WTC11 (cell line): ENCODE measurements around the gene TMEM179. TPM values are rescaled to one million over a fixed set of nuclear protein-coding genes. Genes with fewer than 3 reads are reported as not detected.

Experiments
- ATAC-seq: fragments of 200-7000 bp; cut with Tn5 transposase; 2 replicates; pipeline ENCODE4 v1.10.0; 2021; ENCODE audit warnings: mild to moderate bottlenecking, moderate library complexity
- CTCF ChIA-PET: fragments of 300-600 bp; sonication (Branson Sonifier 250); formaldehyde crosslinking; loops from one replicate; lab custom pipeline; 2021; ENCODE audit warnings: antibody characterized with exemption; lab: Charles Lee
- POLR2A ChIA-PET: fragments of 350-600 bp; sonication (Branson Sonifier 250); formaldehyde crosslinking; loops from one replicate; lab custom pipeline; 2021; ENCODE audit warnings: antibody characterized with exemption; lab: Charles Lee
- DNase-seq: peaks from one replicate; pipeline ENCODE4 v3.0.0; 2021; ENCODE audit warnings: low spot score
- H3K27ac Mint-ChIP-seq: 2 replicates; pipeline ENCODE4 v1.8.0; 2021; ENCODE audit warnings: mixed read lengths
- H3K27me3 Mint-ChIP-seq: 2 replicates; pipeline ENCODE4 v1.8.0; 2021; ENCODE audit warnings: low read depth, mild to moderate bottlenecking, moderate library complexity, mixed read lengths
- H3K36me3 Mint-ChIP-seq: 2 replicates; pipeline ENCODE4 v1.8.0; 2021; ENCODE audit warnings: mixed read lengths
- H3K4me1 Mint-ChIP-seq: 2 replicates; pipeline ENCODE4 v1.8.0; 2022; ENCODE audit warnings: mixed read lengths
- H3K4me3 Mint-ChIP-seq: 2 replicates; pipeline ENCODE4 v1.8.0; 2021; ENCODE audit warnings: mild to moderate bottlenecking, moderate library complexity, mixed read lengths
- H3K9me3 Mint-ChIP-seq: 2 replicates; pipeline ENCODE4 v1.8.0; 2021; ENCODE audit warnings: mixed read lengths
- ARID4B ChIP-seq: sonication (generic); formaldehyde crosslinking; IDR thresholded peaks from 2 replicates; pipeline ENCODE4 v1.8.0; 2023; ENCODE audit warnings: missing genetic modification reagents, mild to moderate bottlenecking, borderline replicate concordance
- ATF2 ChIP-seq: sonication (generic); formaldehyde crosslinking; IDR thresholded peaks from 2 replicates; pipeline ENCODE4 v1.8.1; 2022; ENCODE audit warnings: low read depth, missing genetic modification reagents, borderline replicate concordance
- CTCF ChIP-seq: fragments of 200-600 bp; IDR thresholded peaks from 2 replicates; pipeline ENCODE4 v1.8.0; 2022; ENCODE audit warnings: antibody characterized with exemption
- ESRRA ChIP-seq: sonication (generic); formaldehyde crosslinking; IDR thresholded peaks from 2 replicates; pipeline ENCODE4 v1.8.1; 2022; ENCODE audit warnings: mild to moderate bottlenecking, missing genetic modification reagents, borderline replicate concordance
- ETV6 ChIP-seq: sonication (generic); formaldehyde crosslinking; IDR thresholded peaks from 2 replicates; pipeline ENCODE4 v1.8.1; 2022; ENCODE audit warnings: mild to moderate bottlenecking, missing genetic modification reagents
- FOXK1 ChIP-seq: sonication (generic); formaldehyde crosslinking; IDR thresholded peaks from 2 replicates; pipeline ENCODE4 v1.8.0; 2022; ENCODE audit warnings: mild to moderate bottlenecking, moderate library complexity, missing genetic modification reagents
- GTF2I ChIP-seq: fragments of 250-450 bp; sonication (Bioruptor Pico); conservative IDR thresholded peaks from 2 replicates; pipeline ENCODE4 v1.4.0; 2021; ENCODE audit warnings: mild to moderate bottlenecking
- KAT7 ChIP-seq: sonication (generic); formaldehyde crosslinking; IDR thresholded peaks from 2 replicates; pipeline ENCODE4 v1.8.1; 2023; ENCODE audit warnings: missing genetic modification reagents, mild to moderate bottlenecking, borderline replicate concordance
- OVOL2 ChIP-seq: fragments of 250-450 bp; sonication (Bioruptor Pico); IDR thresholded peaks from 2 replicates; pipeline ENCODE4 v1.9.0; 2021; ENCODE audit warnings: mild to moderate bottlenecking, borderline replicate concordance
- RORB ChIP-seq: fragments of 250-450 bp; sonication (Bioruptor Pico); IDR thresholded peaks from 2 replicates; pipeline ENCODE4 v1.9.0; 2021; ENCODE audit warnings: mild to moderate bottlenecking
- SMAD4 ChIP-seq: sonication (generic); formaldehyde crosslinking; IDR thresholded peaks from 2 replicates; pipeline ENCODE4 v1.8.0; 2022; ENCODE audit warnings: mild to moderate bottlenecking, missing genetic modification reagents
- SOX15 ChIP-seq: fragments of 250-450 bp; sonication (Bioruptor Pico); IDR thresholded peaks from 2 replicates; pipeline ENCODE4 v1.9.0; 2021; ENCODE audit warnings: mild to moderate bottlenecking
- TEAD4 ChIP-seq: sonication (generic); formaldehyde crosslinking; IDR thresholded peaks from 2 replicates; pipeline ENCODE4 v1.8.0; 2022; ENCODE audit warnings: mild to moderate bottlenecking, missing genetic modification reagents
- USF1 ChIP-seq: sonication (generic); formaldehyde crosslinking; IDR thresholded peaks from 2 replicates; pipeline ENCODE4 v1.8.0; 2022; ENCODE audit warnings: mild to moderate bottlenecking, missing genetic modification reagents
- ZNF396 ChIP-seq: fragments of 250-450 bp; sonication (Bioruptor Pico); IDR thresholded peaks from 2 replicates; pipeline ENCODE4 v1.8.0; 2021; ENCODE audit warnings: mild to moderate bottlenecking, moderate library complexity, borderline replicate concordance
- ZNF416 ChIP-seq: fragments of 250-450 bp; sonication (Bioruptor Pico); IDR thresholded peaks from 2 replicates; pipeline ENCODE4 v1.9.0; 2021; ENCODE audit warnings: mild to moderate bottlenecking, inconsistent platforms
- ZNF423 ChIP-seq: fragments of 250-450 bp; sonication (Bioruptor Pico); IDR thresholded peaks from 2 replicates; pipeline ENCODE4 v2.1.2; 2022; ENCODE audit warnings: mild to moderate bottlenecking, moderate library complexity
- ZNF532 ChIP-seq: fragments of 250-450 bp; sonication (Bioruptor Pico); IDR thresholded peaks from 2 replicates; pipeline ENCODE4 v1.9.0; 2021; ENCODE audit warnings: mild to moderate bottlenecking, borderline replicate concordance
- total RNA-seq: library from RNA; stranded (reverse); gene quantifications from 3 replicates; pipeline ENCODE4 v1.2.3, GENCODE V29; 2021

Gene TMEM179
- total RNA-seq, 1 experiment from 2014 or later, result 2.4 TPM

- TF ChIP-seq ARID4B (CRISPR knock-in tag) (no peak), ZNF396 (no peak), CTCF (no peak), ZNF532 (no peak), SOX15 (CRISPR knock-in tag) (no peak), GTF2I (CRISPR knock-in tag) (no peak), RORB (CRISPR knock-in tag) (no peak), ZNF423 (no peak), TEAD4 (CRISPR knock-in tag) (no peak), FOXK1 (no peak), ZNF416 (no peak)
These were observed 13.5 kb downstream of the TMEM179 start (continued) for GRCh38 chr14:104591031-104591430.

- TF ChIP-seq KAT7 (CRISPR knock-in tag) (no peak), ESRRA (no peak), ETV6 (CRISPR knock-in tag) (no peak), OVOL2 (CRISPR knock-in tag) (no peak), ATF2 (no peak), USF1 (no peak), RORB (CRISPR knock-in tag) (no peak), SMAD4 (CRISPR knock-in tag) (no peak), CTCF (no peak)
- Mint-ChIP-seq H3K27me3 (no peaks in the 10 kb centered on the region), H3K36me3 (no peaks in the 10 kb centered on the region), H3K4me3 (no peak overlapping the region), H3K4me1 (no peaks in the 10 kb centered on the region), H3K9me3 (no peaks in the 10 kb centered on the region), H3K27ac (no peak overlapping the region; the same call in 1 of the 2 replicates)
- ATAC-seq, result no peak
- DNase-seq, result no peak
- ChIA-PET POLR2A (no interaction called here), CTCF (interaction anchor here (0.9 to 1.2 kb wide), 2 partner anchors 8 to 453 kb away, joined by 3 to 4 read pairs; no protein-coding TSS in a partner anchor)
These were observed 14.2 kb downstream of the TMEM179 start for GRCh38 chr14:104590240-104590965.
